IMR-90 (cell line): Measurements from ENCODE around the gene FNDC11. TPM values are rescaled to one million over a fixed set of nuclear protein-coding genes. Genes with fewer than 3 reads are reported as not detected.

Experiments used
- ATAC-seq: fragments of 200-7000 bp; cut with Tn5 transposase; 2 replicates; pipeline ENCODE4 v1.9.1; 2020; ENCODE audit warnings: low read depth, mild to moderate bottlenecking, moderate library complexity
- BruUV-seq: library from RNA; stranded (reverse); fragments of 400-500 nt; replicated peaks from 2 replicates; lab custom pipeline; 2021; lab: Mats Ljungman, UMichigan
- CTCF ChIA-PET: fragments of 300-600 bp; formaldehyde crosslinking; extraction: SDS; loops from one replicate; lab custom pipeline; 2021; ENCODE audit warnings: antibody characterized with exemption; lab: Yijun Ruan, JAX
- POLR2A ChIA-PET: fragments of 300-600 bp; sonication (Branson Sonifier 250); formaldehyde crosslinking; loops from one replicate; lab custom pipeline; 2022; ENCODE audit warnings: antibody characterized with exemption; ENCODE audit not compliant: unreplicated experiment; lab: Charles Lee
- DNase-seq: peaks from one replicate; pipeline ENCODE4 v3.0.0; 2013
- H2AFZ ChIP-seq: replicated peaks from 2 replicates; pipeline ENCODE3; 2013; ENCODE audit warnings: low read length, mild to moderate bottlenecking; ENCODE audit not compliant: poor library complexity
- H2AK5ac ChIP-seq: 2 replicates; pipeline ENCODE4 v1.6.1; 2013; ENCODE audit warnings: low read depth, low read length, inconsistent platforms
- H2AK9ac ChIP-seq: replicated peaks from 2 replicates; pipeline ENCODE3; 2013; ENCODE audit warnings: mild to moderate bottlenecking, low read depth, low read length, moderate library complexity; ENCODE audit not compliant: poor library complexity
- H2BK120ac ChIP-seq: 2 replicates; pipeline ENCODE4 v1.6.1; 2013; ENCODE audit warnings: low read depth, low read length, inconsistent platforms
- H2BK15ac ChIP-seq: 3 replicates; pipeline ENCODE4 v1.6.1; 2013; ENCODE audit warnings: low read depth, low read length, inconsistent platforms
- H2BK20ac ChIP-seq: 2 replicates; pipeline ENCODE4 v1.6.1; 2013; ENCODE audit warnings: low read depth, mild to moderate bottlenecking, inconsistent platforms, low read length, moderate library complexity
- H2BK5ac ChIP-seq: 2 replicates; pipeline ENCODE4 v1.6.1; 2013; ENCODE audit warnings: mild to moderate bottlenecking, low read depth, low read length, inconsistent platforms; ENCODE audit not compliant: poor library complexity, severe bottlenecking
- H3K14ac ChIP-seq: replicated peaks from 2 replicates; pipeline ENCODE4 v1.6.1; 2013; ENCODE audit warnings: low read depth, low read length, inconsistent platforms
- H3K18ac ChIP-seq: 2 replicates; pipeline ENCODE4 v1.6.1; 2013; ENCODE audit warnings: low read depth, low read length, control low read depth
- H3K23ac ChIP-seq: 2 replicates; pipeline ENCODE4 v1.6.1; 2013; ENCODE audit warnings: low read depth, low read length, inconsistent platforms
- H3K27ac ChIP-seq: 2 replicates; pipeline ENCODE4 v1.5.1; 2013; ENCODE audit warnings: mild to moderate bottlenecking, control low read depth, low read length; ENCODE audit not compliant: insufficient read depth
- H3K27me3 ChIP-seq: 2 replicates; pipeline ENCODE4 v1.6.1; 2013; ENCODE audit warnings: low read length; ENCODE audit not compliant: control insufficient read depth, insufficient read depth
- H3K36me3 ChIP-seq: 2 replicates; pipeline ENCODE4 v1.6.1; 2013; ENCODE audit warnings: low read length, mixed read lengths; ENCODE audit not compliant: control insufficient read depth, insufficient read depth
- H3K4ac ChIP-seq: 2 replicates; pipeline ENCODE4 v1.6.1; 2013; ENCODE audit warnings: low read depth, low read length, inconsistent platforms
- H3K4me1 ChIP-seq: 2 replicates; pipeline ENCODE4 v1.6.1; 2013; ENCODE audit warnings: low read length, mixed read lengths; ENCODE audit not compliant: control insufficient read depth, insufficient read depth
- H3K4me2 ChIP-seq: 2 replicates; pipeline ENCODE4 v1.6.1; 2013; ENCODE audit warnings: low read depth, mild to moderate bottlenecking, control low read depth, low read length, moderate library complexity
- H3K4me3 ChIP-seq: 2 replicates; pipeline ENCODE4 v1.5.1; 2013; ENCODE audit warnings: low read depth, mild to moderate bottlenecking, control low read depth, low read length, moderate library complexity; ENCODE audit not compliant: insufficient read depth
- H3K56ac ChIP-seq: 2 replicates; pipeline ENCODE4 v1.6.1; 2013; ENCODE audit warnings: low read length, inconsistent platforms; ENCODE audit not compliant: insufficient read depth; ENCODE audit errors: extremely low read depth
- H3K79me1 ChIP-seq, 2 experiments: 2 replicates each; pipeline ENCODE4 v1.6.1; 2013; ENCODE audit warnings: low read length in 2 of 2, inconsistent platforms in 1 of 2, low read depth in 1 of 2
- H3K9ac ChIP-seq: 2 replicates; pipeline ENCODE4 v1.6.1; 2013; ENCODE audit warnings: low read depth, low read length, control low read depth
- H3K9me1 ChIP-seq: 2 replicates; pipeline ENCODE4 v1.6.1; 2013; ENCODE audit warnings: low read length, inconsistent platforms; ENCODE audit not compliant: insufficient read depth
- H3K9me3 ChIP-seq: 2 replicates; pipeline ENCODE4 v1.6.1; 2013; ENCODE audit warnings: low read length; ENCODE audit not compliant: control insufficient read depth, insufficient read depth
- H4K20me1 ChIP-seq: 2 replicates; pipeline ENCODE4 v1.6.1; 2013; ENCODE audit warnings: low read length, inconsistent platforms; ENCODE audit not compliant: insufficient read depth
- H4K5ac ChIP-seq: 2 replicates; pipeline ENCODE4 v1.6.1; 2013; ENCODE audit warnings: mild to moderate bottlenecking, low read depth, low read length, control low read depth
- H4K8ac ChIP-seq, 2 experiments: 2 replicates each; pipeline ENCODE4 v1.6.1; 2013; ENCODE audit warnings: low read depth in 2 of 2, low read length in 2 of 2, control low read depth in 1 of 2, inconsistent platforms in 1 of 2
- H4K91ac ChIP-seq: 2 replicates; pipeline ENCODE4 v1.6.1; 2013; ENCODE audit warnings: low read depth, low read length, inconsistent platforms; ENCODE audit not compliant: insufficient read depth
- BHLHE40 ChIP-seq: fragments of 150-350 bp; IDR thresholded peaks from 2 replicates; pipeline ENCODE4 v1.6.1; 2016; ENCODE audit warnings: mild to moderate bottlenecking, low read depth, low read length
- CHD1 ChIP-seq: IDR thresholded peaks from 2 replicates; pipeline ENCODE4 v1.6.1; 2012; ENCODE audit warnings: low read depth, low read length, improper control_type of control experiment
- CTCF ChIP-seq: conservative IDR thresholded peaks from 2 replicates; pipeline ENCODE4 v1.5.1; 2012; ENCODE audit warnings: mild to moderate bottlenecking, low read depth, low read length, improper control_type of control experiment
- ELK1 ChIP-seq: fragments of 150-350 bp; IDR thresholded peaks from 2 replicates; pipeline ENCODE4 v1.6.1; 2016; ENCODE audit warnings: low read depth, mild to moderate bottlenecking, low read length, moderate library complexity, borderline replicate concordance
- FOS ChIP-seq: fragments of 150-350 bp; IDR thresholded peaks from 2 replicates; pipeline ENCODE4 v1.6.1; 2016; ENCODE audit warnings: low read depth, low read length
- MAFK ChIP-seq: IDR thresholded peaks from 2 replicates; pipeline ENCODE4 v1.6.1; 2012; ENCODE audit warnings: low read depth, low read length, improper control_type of control experiment
- MXI1 ChIP-seq: IDR thresholded peaks from 2 replicates; pipeline ENCODE4 v1.6.1; 2012; ENCODE audit warnings: low read depth, mild to moderate bottlenecking, low read length, moderate library complexity, borderline replicate concordance
- RCOR1 ChIP-seq: IDR thresholded peaks from 2 replicates; pipeline ENCODE4 v1.6.1; 2012; ENCODE audit warnings: mild to moderate bottlenecking, low read length, improper control_type of control experiment; ENCODE audit not compliant: insufficient replicate concordance
- WGBS, 2 experiments: methylation state at CpG; one replicate each; pipeline versions ENCODE4 v1.1.5 to v1.1.7; 2013; ENCODE audit warnings: missing lambda C conversion rate in 2 of 2; ENCODE audit not compliant: insufficient read length in 1 of 2; ENCODE audit errors: extremely low coverage in 2 of 2; 5-methylcytosine and 5-hydroxymethylcytosine counted together
- dilution Hi-C: fragments of 300-500 bp; cut with HindIII; formaldehyde crosslinking; loops from one replicate; pipeline ENCODE4 v1.14.3; 2018; ENCODE audit warnings: low sequenced_read_pairs; ENCODE audit not compliant: unreplicated experiment
- in situ Hi-C: fragments of 300-500 bp; cut with MboI; formaldehyde crosslinking; loops from 3 replicates; pipeline ENCODE4 v1.14.3; 2019; ENCODE audit warnings: low sequenced_read_pairs, inconsistent platforms, mixed read lengths
- intact Hi-C: fragments of 100-400 bp; cut with micrococcal nuclease; formaldehyde crosslinking; loops from 2 replicates; pipeline ENCODE4 v1.10.0; 2022
- polyA plus RNA-seq, 3 experiments: library from polyadenylated mRNA; depleted of rRNA; stranded (reverse); fragments of >200 nt; gene quantifications; 2 replicates each; pipeline ENCODE4 v1.2.3, GENCODE V29; 2012; ENCODE audit warnings: low replicate concordance in 1 of 3
- total RNA-seq: library from RNA; depleted of rRNA; stranded (reverse); fragments of >200 nt; gene quantifications from 2 replicates; pipeline ENCODE4 v1.2.3, GENCODE V29; 2012

The FNDC11 gene
- total and polyA plus RNA-seq, 2 of the 4 experiments (the other 2 are of a cell fraction): 0.36 to 1.0 TPM

GRCh38 chr20:63599396-63600050 lies 45.6 kb downstream of the FNDC11 start:
- DNase-seq (no peak), ATAC-seq (no peak)
- dilution Hi-C loops (no loop called here), intact Hi-C loops (no loop called here), in situ Hi-C loops (no loop called here)
- TF ChIP-seq CTCF: no peak
- no peak for TF ChIP-seq MAFK
- no peak for TF ChIP-seq CHD1
- no peak for TF ChIP-seq MXI1
- no peak for TF ChIP-seq RCOR1
- TF ChIP-seq BHLHE40: no peak
- no peak for TF ChIP-seq ELK1
- no peak for TF ChIP-seq FOS
- Histone ChIP-seq H3K36me3 (peaks cover 43% of the 10 kb centered on the region), H3K27me3 (no peaks in the 10 kb centered on the region), H3K4me2 (no peak overlapping the region), H4K8ac (no peak overlapping the region), H3K9me3 (no peaks in the 10 kb centered on the region), H2AK9ac (no peak overlapping the region), H4K5ac (no peak overlapping the region), H2BK15ac (no peak overlapping the region), H2BK5ac (no peak overlapping the region), H3K4me3 (no peak overlapping the region), H3K9ac (no peak overlapping the region), H2AFZ (no peak overlapping the region), H3K18ac (no peak overlapping the region), H2BK120ac (no peak overlapping the region), H2AK5ac (no peak overlapping the region), H3K23ac (no peak overlapping the region), H4K20me1 (peaks cover 4% of the 10 kb centered on the region; the same call in 1 of the 2 replicates), H3K27ac (no peak overlapping the region), H2BK20ac (no peak overlapping the region), H3K9me1 (0 out of 2 replicates have a peak, but pooled peaks cover under 1% of the 10 kb centered on the region), H3K4ac (no peak overlapping the region), H3K14ac (no peak overlapping the region), H3K56ac (no peak overlapping the region), H3K4me1 (no peaks in the 10 kb centered on the region), H4K91ac (no peak overlapping the region), H3K79me1 (peaks cover 10 to 26% of the 10 kb centered on the region in 2 experiments; a peak in 3 of 4 replicates)
- POLR2A ChIA-PET: no interaction called here
- BruUV-seq: no TSS peak
- CTCF ChIA-PET: no interaction called here
- 95% methylated on average over 18 of the region's 27 CpGs; no CpG with 5 or more reads in 1 of the 2 experiments for WGBS, 2 experiments
